Activated CD8-positive, alpha-beta memory T cell treated with anti-CD3 and anti-CD28 coated beads, Interleukin-2, amount 50 U/mL, for 4 hours (primary cell): ENCODE results near the gene ATF2.

ENCODE experiments used
- DNase-seq: peaks from one replicate; pipeline ENCODE4 v3.0.0-alpha.2; 2020

Gene ATF2, protein sequence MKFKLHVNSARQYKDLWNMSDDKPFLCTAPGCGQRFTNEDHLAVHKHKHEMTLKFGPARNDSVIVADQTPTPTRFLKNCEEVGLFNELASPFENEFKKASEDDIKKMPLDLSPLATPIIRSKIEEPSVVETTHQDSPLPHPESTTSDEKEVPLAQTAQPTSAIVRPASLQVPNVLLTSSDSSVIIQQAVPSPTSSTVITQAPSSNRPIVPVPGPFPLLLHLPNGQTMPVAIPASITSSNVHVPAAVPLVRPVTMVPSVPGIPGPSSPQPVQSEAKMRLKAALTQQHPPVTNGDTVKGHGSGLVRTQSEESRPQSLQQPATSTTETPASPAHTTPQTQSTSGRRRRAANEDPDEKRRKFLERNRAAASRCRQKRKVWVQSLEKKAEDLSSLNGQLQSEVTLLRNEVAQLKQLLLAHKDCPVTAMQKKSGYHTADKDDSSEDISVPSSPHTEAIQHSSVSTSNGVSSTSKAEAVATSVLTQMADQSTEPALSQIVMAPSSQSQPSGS

DNA sequence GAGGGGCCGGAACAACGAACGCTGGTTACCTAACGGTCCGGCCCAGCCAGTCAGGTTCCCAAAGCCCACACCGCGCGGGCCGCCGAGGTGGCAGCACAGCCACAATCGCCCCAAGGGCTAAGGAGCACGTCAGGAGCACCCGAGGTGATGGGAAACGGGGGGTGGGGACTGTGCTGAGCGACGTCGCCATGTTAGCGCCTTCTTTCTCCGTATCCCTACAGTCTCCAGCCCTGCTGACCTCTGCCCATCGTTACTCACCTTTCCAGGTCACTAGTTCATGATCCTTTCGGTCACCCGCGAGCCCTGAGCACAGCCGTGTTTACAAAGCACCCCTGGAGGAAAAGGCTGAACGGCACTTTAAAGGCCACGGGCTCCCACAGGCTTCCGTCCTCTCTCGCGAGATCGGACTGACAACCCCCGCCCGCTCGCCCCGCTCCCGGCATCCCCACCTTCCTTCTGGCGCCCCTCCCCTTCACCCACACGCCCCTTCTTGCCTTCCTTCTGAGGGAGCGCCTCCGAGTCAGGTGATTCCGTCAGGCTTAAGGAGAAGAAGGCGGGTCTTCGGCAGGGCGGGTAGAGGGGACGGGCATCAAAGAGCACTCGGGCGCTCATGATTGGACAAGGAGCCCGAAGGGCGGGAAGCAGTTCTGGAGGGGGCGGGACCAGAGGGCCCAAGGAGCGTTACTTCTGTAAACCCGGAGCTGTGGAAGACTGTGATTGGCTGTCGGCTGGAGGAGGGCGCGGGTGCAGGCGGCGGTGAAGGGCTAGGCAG, at the start of gene ATF2:
Gene ATF2, minus strand, starts transcription at position 412 of the 772 bp plus-strand sequence. CDS start 31,760 bp downstream, outside the sequence.
- peak; percentile 95 for DNase-seq

DNA sequence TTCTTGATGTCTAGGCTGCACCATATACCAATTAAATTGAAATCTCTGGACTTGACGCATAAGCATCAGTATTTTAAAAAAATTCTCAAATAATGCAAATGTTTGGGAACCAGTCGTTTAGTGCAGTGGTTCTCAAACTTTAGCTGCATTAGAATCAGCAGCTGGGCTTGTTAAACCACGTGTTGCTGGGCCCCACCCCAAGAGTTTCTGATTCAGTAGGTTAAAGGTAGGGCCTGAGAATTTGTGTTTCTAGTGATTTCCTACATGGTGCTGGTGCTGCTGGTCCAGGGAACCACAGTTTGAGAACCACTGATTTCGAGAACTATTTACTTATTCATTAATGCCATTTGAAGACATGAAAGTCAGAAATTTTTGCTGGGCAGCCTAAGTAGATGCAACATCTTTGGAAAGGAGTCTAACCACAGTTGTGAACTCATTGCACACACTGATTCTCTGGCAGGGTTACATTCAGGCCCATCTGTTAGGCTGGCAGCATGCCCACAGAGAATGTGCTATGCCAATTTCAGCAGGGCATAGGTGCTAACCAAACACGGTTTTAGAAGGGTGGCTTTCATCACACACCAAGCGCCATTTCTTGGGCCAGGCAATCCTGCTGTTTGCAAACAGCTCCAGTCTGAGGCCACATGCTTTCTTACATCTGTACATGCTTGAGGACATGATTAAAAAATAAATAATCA, 39.9 kb upstream of the ATF2 start:
- DNase-seq, result no peak

DNA sequence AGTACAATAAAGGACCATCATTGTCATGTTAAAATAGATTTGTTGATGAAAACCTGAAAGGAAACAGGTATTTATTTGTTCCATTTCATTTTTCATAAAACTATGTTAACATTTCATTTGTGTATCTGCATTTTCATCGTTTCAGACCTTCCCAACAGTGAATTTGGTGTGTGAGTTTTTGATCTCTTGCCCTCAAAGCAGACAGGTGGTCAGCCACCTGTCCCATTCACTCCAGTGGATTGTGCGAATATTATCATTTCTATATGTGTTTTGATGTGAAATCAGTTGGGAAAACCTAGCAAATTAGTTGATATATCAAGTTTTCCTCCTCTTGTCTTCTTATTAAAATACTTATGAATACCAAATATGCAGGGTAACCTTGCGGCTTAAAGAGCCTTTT, 38.9 kb upstream of the ATF2 start:
- DNase-seq, result no peak

DNA sequence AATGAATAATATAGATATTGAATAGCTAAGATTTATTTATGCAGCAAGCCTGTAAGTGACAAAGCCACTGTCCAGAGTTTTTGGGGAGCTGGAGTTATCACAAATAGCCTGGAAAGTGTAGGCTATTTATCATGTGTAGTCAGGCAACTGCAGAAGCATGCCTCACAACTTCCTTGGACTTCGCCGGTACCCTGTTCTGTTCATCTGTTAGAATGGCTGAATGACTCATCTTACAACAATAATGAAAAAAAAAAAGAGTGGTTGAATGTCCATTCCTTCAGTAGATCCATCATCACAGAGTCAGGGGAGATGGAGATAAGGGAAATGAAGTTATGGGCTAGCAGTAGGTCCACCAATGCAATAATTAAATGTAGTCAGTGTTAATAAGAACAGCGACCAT, 37.5 kb upstream of the ATF2 start:
- no peak for DNase-seq

DNA sequence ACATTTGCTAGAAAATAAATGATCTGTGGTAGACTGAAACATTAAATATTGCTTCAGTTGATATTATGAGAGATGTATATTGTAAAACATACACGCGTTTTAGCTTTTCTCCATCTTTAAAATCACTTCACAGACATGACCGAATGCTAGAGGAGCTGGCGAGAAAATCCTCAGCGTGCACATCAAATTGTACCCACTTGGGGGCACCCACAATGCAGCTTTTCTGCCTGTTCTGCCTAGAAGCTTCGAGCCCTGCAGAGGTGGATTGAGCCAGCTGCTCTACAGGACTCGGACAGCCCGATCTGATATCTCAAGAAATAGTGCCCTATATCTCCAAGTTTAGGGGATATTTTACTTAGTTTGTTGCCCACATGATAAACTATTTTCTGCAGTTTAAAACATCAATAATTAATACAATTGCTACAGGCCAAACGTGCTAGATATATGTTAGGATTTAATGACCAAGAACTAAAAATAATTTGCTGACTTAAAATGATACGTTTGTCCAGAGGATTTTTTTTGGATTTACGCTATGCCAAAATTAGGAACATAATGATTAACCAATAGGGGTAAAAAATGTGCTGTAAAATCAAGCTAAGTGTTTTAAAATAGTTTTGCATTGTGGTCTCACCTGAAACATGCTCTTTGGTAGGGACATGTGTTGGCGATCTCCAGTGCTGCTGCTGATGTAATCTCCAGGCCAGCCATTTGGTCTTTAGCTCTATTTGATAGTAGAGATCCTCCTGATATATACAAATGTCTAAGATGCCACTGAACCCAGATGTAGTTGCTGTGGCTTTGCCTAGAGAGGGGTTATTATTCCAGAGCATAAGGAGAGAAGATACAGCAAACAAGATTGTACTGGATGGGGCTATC, 35.9 kb upstream of the ATF2 start:
- DNase-seq, result peak; percentile 37

DNA sequence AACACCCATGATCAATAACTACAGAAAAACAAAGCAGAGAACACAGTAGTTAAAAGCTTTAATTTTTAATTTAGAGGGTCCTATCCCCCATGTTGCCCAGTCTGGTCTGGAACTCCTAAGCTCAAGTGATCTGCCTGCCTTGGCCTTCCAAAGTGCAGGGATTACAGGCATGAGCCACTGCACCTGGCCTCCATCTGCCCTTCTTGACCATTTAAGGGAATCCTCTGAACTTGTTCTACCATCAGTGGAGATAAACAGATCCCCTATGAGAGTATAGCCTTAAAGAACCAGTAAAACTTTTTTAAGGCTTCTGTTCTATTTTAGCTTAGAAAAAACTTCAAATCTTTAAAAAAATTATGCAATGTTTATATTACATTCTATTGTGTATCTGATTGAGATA, 27.0 kb upstream of the ATF2 start:
- DNase-seq, result no peak

DNA sequence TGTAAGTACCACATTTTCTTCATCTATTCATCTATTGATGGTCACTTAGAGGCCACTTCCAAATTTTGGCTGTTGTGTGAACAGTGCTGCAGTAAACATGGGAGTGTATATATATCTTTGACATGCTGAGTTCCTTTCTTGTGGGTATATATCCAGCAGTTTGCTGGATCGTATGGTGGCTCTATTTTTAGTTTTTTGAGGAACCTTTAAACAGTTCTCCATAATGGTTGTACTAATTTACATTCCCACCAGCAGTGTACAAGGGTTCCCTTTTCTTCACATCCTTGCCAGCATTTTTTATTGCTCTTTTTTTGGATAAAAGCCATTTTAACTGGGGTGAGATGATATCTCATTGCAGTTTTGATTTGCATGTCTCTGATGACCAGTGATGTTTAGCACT, 20.8 kb upstream of the ATF2 start:
- no peak for DNase-seq

DNA sequence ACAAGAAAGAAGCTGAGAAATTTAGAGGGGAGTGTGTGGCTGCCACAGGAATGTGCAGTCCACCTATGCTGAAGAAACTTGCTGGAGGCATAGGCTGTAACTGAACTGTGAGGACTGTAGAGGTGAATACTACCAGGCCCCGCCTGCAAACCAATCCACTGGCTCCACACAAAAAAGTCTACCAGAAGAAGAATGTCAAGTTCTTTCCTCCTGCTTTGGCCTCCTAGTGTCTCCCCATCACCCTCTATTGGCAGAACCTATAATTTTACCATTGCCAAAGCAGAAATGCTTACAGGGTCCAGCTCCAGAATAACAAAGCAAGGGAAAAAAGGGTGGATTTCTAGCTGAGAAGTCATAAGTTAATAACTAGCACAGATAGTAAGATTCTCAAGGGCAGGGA, 19.4 kb upstream of the ATF2 start:
- no peak for DNase-seq

DNA sequence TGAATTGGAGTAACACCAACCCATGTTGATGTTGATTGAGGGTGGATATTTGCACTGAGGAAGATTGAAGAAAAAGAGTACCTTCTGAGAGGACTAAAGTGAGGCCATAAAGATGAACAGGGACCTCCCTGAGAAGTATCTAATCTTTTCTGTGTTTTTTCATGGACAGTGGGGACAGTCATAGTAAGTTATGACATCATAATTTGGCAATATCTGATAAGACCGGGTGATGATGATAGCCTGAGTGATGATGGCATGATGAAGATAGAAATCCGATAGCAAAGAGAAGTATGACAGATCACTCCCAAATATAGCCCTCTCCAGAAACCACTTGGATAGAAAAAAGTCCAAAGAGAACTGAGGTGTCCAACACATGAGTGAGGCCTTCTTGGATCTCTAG, 15.7 kb upstream of the ATF2 start:
- DNase-seq, result no peak

DNA sequence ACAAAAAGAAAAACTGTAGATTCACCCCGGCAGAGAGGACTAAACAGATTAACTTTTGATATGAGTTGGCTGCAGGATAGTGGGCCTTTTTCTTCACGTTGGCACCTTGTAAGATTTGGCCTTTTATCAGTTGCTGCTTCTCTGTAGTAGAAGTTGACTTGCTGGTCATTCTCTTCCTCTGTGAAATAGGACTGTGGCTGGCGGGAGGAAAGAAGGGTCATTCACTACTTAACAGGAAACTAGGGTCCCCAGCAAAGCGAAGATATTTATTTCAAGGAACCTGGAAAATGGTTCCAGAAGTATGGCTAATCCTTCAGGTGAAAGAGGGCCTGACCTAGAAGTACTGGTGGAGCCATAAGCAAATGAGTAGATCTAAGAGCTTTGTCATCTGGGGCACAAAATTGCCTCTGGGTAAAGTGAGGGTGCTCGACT, 13.9 kb upstream of the ATF2 start:
- DNase-seq, result no peak

DNA sequence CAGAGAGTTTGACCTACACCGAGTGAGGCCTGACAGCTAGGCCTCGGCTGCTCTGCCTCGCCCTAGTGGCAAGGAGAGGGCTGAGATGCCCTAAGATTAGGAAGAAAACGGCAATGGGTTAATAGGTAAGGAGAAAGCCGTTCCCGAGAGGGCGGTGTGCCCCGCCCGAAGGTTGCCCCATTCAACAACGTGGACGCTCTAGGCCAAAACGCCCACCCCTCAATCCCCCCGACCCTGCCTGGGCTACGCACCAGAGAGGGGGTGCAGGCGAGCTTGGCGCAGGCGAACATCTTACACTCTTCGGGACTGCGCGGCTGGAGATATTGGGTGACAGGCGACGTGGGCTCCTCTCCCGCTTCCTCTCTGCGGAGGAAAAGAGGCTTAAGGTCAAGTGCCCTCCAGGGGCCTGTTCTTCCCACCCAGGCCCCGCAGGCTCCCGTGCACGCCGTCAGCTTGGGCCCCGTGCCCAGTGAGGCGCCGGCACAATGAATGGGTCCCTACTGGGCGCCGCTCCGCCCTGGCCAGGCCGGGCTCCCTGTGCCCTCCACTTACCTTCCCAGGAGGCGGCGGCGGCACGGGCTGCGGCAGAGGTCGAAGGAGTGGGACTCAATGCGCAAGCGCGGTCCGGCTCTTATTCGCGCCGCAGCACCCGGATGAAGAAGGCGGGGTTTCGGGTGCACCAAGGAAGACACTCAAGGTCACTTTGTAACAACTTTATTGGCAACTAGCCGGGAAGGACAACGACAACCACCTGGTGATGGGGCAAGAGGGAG, 13.3 kb upstream of the ATF2 start, which contains the start of gene ATP5MC3:
Gene ATP5MC3, minus strand, starts transcription at position 607 of the 773 bp plus-strand sequence. Its CDS starts 317 bp downstream, at position 290.
- peak; percentile 92 for DNase-seq

DNA sequence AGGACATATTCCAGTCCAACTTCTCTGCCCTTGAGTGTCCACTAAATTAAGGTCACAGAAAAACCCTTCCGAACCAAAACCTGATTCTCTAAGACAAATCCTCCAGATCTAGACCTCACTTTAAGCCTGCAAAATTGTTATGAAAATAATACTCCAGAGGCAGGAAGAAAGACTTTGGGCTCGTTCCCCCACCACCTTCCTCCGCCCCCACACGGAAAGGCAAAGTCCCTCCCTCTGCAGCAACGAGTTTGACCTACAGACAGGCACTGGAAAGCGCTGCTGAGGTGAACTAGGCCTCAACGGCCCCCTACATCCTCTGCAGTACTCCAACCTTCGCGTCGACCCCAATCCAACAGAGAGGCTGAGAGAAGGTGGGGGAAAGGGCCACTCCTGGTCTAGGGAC, 12.7 kb upstream of the ATF2 start:
- peak; percentile 48 for DNase-seq

DNA sequence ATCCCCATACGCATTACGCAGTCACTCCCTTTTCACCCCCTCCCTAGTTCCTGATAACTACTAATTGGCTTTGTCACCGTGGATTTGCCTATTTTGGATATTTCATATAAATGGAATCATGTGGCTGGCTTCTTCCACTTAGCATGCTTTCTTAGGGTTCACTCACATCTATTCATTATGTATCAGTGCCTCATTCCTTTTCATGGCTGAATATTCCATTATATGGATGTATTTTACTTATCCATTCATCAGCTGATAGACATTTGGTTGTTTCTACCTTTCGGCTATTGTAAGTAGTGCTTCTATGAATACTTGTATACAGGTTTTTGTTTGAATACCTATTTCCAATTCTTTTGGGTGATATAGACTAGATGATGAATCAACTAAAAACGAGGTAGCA, 8.6 kb upstream of the ATF2 start:
- no peak for DNase-seq

DNA sequence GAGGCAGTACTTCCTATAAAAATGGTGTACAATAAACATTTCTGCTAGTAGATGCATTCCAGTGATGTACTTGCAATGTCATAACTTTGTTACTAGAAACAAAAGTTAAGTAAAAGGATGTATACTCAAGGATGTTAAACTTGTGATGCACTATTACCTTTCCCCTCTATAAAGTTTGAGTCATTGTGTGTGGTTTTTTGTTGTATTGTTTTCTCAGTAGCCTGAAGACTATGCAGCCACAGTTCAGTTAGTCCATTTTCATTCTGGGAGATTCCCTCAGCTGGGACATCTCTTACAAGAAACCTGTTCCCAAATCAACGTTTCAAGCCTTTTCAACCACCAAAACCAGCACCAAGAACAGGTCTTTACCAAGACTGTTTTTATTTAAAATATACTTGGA, 7.9 kb upstream of the ATF2 start:
- DNase-seq, result no peak

DNA sequence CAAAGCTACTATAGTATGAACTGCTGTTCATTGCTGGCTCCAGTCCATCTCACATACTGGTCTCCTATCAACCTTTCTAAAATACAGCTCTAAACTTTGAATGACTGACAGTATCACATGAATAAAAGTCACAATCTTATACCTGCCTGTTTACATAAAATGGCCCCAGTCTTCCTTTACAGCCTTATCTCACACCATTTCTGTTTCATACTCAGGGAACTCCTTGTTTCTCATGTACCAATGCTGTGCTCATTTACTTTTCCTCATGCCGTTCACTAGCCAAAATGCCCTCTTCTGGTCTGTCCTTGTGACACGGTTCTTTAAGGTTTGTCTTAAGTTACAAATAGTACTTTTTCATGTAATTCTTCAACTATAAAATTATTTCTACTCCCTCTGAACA, 7.3 kb upstream of the ATF2 start:
- no peak for DNase-seq

DNA sequence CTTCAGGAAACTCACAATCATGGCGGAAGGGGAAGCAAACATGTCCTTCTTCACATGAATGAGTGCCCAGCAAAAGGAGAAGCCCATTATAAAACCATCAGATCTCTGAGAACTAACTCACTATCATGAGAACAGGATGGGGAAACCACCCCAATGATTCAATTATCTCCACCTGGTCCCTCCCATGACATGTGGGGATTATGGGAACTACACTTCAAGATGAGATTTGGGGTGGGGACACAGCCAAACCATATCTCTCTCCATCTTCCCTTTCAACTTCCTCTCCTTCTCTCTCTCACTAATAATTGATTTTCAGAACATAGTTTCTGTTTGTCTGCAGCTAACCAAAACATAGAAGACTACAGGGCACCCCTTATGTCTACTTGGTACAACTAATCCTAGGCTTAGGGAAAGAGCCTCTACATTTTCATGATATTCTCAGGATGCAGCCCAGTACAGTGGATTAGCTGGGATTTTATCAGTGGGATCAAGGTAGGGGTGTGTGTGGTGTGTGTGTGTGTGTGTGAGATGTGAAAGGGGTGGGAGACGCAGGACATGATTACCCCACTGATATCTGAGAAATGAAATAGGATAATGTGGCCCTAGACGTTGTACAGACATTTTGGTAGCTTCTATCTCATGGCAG, 2.8 kb upstream of the ATF2 start:
- DNase-seq, result no peak

DNA sequence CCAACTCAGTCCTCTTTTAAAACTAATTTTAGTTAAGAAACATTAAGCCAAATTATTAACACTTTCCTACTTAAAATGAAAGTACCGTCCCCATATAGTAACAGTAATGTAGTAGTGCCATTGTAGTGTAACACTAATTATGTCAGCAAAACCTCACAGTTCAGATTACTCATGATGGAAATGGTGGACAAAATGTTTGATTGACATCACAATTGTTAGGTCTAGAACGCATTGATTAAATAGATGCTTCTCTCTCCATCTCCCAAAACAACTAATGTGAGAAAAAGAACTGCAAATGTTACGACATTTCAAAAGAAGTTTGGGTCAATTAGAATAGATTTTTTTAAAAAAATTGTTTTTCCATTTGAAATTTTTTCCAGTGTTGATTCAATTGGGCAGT, 1.2 kb upstream of the ATF2 start:
- no peak for DNase-seq

DNA sequence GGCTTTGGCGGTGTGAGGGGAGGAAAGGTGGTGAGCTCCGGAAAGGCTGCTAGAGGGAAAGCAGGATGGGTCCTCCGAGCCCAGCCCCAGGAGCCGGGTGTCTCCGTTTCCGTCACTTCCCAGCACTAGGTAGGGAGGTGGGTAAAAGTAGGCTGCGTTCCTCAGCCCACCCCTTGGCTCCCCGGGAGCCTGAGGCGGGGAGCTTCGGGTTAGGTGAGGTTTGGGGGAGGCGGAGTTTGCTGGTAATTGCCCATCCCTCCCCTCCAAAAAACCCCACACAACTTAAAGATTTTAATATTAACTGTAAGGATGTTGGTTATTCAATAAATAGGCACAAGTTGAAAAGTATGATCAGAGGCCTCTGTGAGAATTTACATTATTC, 552 bp upstream of the ATF2 start:
- no peak for DNase-seq

DNA sequence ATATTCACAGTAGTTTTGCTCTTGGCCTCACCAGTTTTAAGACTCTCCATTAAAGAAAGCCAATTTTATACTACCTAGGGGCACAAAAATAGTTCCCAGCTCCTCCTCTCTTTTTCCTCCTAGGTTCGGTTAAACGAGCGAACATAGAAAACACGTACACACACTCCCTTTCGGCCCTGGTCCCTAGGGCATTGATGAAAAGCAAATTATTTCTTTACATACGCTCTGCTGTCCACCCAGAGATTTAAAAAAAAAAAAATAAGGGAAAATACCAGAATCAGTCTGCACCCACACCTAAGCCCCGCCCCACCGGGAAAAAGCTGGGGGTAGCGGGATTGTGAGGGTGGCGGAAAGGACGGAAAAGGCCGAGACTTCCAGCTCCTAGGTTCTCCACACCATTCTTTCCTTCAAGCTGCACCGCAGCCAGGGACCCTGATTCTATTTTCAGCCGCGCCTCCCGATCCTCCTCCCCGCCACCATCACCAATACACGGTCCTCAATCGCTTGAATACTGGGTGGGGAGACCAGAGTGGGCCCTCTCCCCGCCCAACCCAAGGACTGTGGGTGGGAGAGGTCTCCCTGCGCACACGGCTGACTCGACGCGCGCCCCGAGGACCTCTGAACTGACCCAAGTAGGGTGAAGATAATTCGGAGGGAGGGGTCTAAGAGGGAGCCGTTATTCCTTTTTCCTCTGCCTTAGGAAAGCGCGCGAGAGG, 769 bp downstream of the ATF2 start:
- peak; percentile 16 for DNase-seq

DNA sequence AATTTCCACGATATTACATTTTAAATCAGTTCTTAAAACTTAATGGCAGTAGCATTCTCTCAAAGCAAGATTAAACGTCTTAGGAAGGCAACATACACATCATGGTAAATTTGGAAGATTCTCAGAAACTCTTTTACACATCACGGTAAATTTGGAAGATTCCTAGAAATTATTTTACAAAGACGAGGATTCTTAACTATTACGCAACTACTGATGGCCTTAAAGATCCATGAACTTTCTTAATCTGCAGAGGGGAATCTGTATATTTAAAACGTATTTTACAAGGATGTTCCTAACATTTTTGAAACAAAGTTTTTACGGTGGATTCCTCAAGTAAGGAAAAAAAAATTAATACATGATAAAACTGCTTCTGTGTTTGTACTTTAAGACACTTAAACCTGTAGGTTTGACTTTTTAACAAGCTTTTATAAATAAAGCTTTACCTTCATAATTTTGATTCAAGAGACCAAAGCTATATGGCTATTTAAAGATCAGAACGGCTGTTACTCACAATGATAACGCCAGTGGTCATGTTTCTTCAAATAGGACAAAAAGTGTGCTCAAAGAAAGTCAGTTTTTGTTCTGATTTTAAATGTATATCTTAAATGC, 1.7 kb downstream of the ATF2 start:
- DNase-seq, result no peak
